Hepatocyte (in vitro differentiated cells): ENCODE data around the gene CHIT1.

ENCODE experiments used
- CTCF ChIP-seq: fragments of 200-600 bp; sonication (generic); IDR thresholded peaks from 2 replicates; pipeline ENCODE4 v1.5.1; 2016; ENCODE audit warnings: antibody characterized with exemption, mild to moderate bottlenecking; ENCODE audit not compliant: poor library complexity
- EZH2 ChIP-seq: fragments of 200-600 bp; sonication (generic); IDR thresholded peaks from 2 replicates; pipeline ENCODE4 v1.6.1; 2016; ENCODE audit warnings: antibody characterized with exemption, mild to moderate bottlenecking, borderline replicate concordance
- EZH2phosphoT487 ChIP-seq: fragments of 200-600 bp; sonication (generic); IDR thresholded peaks from one replicate; pipeline ENCODE4 v1.6.1; 2018; ENCODE audit warnings: antibody characterized with exemption, mild to moderate bottlenecking, low read depth, moderate library complexity; ENCODE audit not compliant: unreplicated experiment, severe bottlenecking

GRCh38 chr1:203174324-203174985 is 55.0 kb downstream of the CHIT1 start:
- TF ChIP-seq CTCF (no peak), EZH2 (no peak), EZH2phosphoT487 (no peak)
